MM.1S (cell line): ENCODE data around the gene DDX25.

Source experiments
- CTCF ChIP-seq: fragments of 300-600 bp; sonication (generic); IDR thresholded peaks from 2 replicates; pipeline ENCODE4 v1.5.1; 2016; ENCODE audit warnings: antibody characterized with exemption, low read length, mixed read lengths
- EZH2 ChIP-seq: fragments of 300-600 bp; sonication (generic); optimal IDR thresholded peaks from 2 replicates; pipeline ENCODE3; 2017; ENCODE audit warnings: low read depth, mild to moderate bottlenecking, antibody characterized with exemption, low read length, mixed read lengths
- EZH2phosphoT487 ChIP-seq: fragments of 300-600 bp; sonication (generic); IDR thresholded peaks from 2 replicates; pipeline ENCODE4 v1.6.1; 2018; ENCODE audit warnings: antibody characterized with exemption, low read length

- no peak for TF ChIP-seq CTCF
- no peak for TF ChIP-seq EZH2
- no peak for TF ChIP-seq EZH2phosphoT487
Measured at GRCh38 chr11:125938418-125938817, 34.1 kb downstream of the DDX25 start.
